Non-pigmented ciliary epithelial cell (primary cell): ENCODE results near the gene ATF5.

Source experiments
- DNase-seq: peaks from one replicate; pipeline ENCODE4 v3.0.0-alpha.2; 2010; ENCODE audit warnings: low read depth

Gene ATF5

GRCh38 chr19:49977076-49977475 is 48.1 kb downstream of the ATF5 start:
- no peak for DNase-seq

DNA sequence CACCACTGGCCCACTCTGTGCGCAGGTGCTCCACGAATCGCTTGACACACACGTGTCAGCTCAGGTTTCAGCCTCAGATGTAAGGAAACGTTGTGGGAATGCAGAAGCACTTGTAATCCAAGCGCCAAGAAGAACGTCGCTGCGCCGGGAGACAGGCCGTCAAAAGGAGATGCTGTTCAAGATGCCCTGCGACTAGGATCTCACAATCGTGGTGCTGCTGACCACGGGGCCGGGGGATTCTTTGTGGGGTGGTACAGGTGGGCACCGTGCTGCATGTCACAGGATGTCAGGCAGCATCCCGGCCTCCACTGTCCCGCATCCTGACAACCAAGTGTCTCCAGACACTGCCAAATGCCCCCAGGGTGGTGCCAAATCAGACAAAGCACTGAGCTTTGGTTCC is 48.9 kb downstream of the ATF5 start:
- DNase-seq, result no peak

DNA sequence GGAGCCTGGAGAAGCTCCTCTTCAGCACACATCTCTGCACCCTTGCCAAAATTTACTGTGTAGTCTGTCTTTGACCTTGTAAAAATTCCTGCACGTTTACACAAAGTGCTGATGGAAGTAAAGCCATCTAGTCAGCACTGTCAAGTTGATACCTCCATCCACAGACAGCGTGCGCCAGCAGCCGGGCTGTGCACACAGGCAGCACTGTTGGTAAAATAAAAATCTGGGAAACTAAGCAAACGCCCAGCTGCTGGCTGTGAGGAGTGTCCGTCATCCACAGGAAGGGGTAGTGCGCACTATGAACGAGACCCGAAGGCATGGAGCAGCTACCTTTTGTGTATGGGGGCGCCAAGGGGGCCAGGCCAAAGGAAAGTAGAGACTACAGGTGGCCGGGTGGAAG is 49.3 kb downstream of the ATF5 start:
- no peak for DNase-seq

DNA sequence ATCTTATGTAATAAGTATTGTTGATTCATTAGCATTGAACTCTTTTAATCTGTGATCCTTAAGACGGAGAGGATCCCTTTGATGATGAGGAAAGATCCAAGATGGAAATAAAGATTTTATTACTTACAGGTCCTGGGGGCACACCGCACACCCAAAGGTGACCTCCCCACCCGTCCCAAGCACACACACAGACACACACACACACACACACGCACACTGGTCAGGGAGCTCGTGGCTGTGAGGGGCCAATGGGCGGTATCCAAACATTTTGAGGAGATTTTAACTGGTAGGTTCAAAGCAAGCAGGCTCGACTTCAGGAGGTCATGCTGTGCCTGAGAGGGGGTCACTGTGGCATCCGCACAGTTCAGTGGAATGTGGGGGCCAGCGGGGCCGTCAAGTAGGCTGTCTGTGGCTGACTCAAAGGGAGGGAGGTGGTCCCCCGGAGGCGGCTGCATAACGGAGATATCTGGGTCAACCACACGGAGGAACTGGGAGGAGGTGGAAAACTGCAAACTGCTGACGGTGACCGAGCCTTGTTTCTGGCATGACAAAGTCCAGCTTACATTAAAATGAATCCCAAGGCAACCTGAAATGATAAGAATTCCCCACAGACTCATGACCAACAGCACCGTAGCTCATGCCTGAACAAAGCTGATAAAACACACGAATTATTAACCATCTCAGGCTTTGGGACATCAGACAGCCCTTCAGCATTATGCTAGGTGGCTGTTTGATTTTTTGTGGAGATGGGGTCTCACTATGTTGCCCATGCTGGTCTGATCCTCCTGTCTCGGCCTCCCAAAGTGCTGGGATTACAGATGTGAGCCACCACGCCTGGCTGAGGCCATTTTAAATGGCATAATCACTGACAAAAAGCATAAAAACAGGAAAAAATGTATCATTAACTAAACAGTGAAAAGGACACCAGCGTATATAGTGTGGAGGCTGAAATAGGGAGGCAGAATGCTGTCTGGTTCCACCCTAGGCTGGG is 52.9 kb downstream of the ATF5 start:
- no peak for DNase-seq
